ENCODE results near the gene HLF. TPM values are rescaled to one million over a fixed set of nuclear protein-coding genes. Genes with fewer than 3 reads are reported as not detected.
A peak's percentile ranks its signal among the peaks of the same experiment; 100 is the strongest.

HLF gene
- total RNA-seq, 2 donors from 2014 or later = 0.11 to 1.8 TPM

GRCh38 chr17:55242476-55242875 lies 22.3 kb upstream of the HLF start:
- no peaks in the 10 kb centered on the region for H3K36me3 Mint-ChIP-seq
- no peak overlapping the region for H3K27ac Mint-ChIP-seq
- DNase-seq (ENCODE audit: low spot score in 2 of 2) = no peak
- ATAC-seq = no peak
- H3K9me3 Mint-ChIP-seq = no peaks in the 10 kb centered on the region

- no peaks in the 10 kb centered on the region for H3K9me3 Mint-ChIP-seq
- H3K27ac Mint-ChIP-seq = no peak overlapping the region
- no peaks in the 10 kb centered on the region for H3K36me3 Mint-ChIP-seq
- no peak for ATAC-seq
- DNase-seq (ENCODE audit: low spot score in 2 of 2) = no peak
These were observed 18.8 kb upstream of the HLF start for GRCh38 chr17:55245986-55246385.

- Mint-ChIP-seq H3K36me3 (no peaks in the 10 kb centered on the region), H3K9me3 (no peaks in the 10 kb centered on the region), H3K27ac (no peak overlapping the region)
- ATAC-seq (no peak), DNase-seq (ENCODE audit: low spot score in 2 of 2) (no peak)
These were observed 18.2 kb upstream of the HLF start for GRCh38 chr17:55246583-55246982.

- Mint-ChIP-seq H3K36me3 (no peaks in the 10 kb centered on the region), H3K9me3 (no peaks in the 10 kb centered on the region), H3K27ac (no peak overlapping the region)
- DNase-seq (ENCODE audit: low spot score in 2 of 2) (no peak), ATAC-seq (no peak)
These were observed 16.7 kb upstream of the HLF start for GRCh38 chr17:55248077-55248476.

- Mint-ChIP-seq H3K36me3 (no peaks in the 10 kb centered on the region), H3K27ac (no peak overlapping the region), H3K9me3 (no peaks in the 10 kb centered on the region)
- ATAC-seq = no peak
- DNase-seq (ENCODE audit: low spot score in 2 of 2) = no peak
These were observed 14.9 kb upstream of the HLF start for GRCh38 chr17:55249861-55250260.

- DNase-seq (ENCODE audit: low spot score in 2 of 2) (no peak), ATAC-seq (no peak)
- no peaks in the 10 kb centered on the region for H3K9me3 Mint-ChIP-seq
- no peaks in the 10 kb centered on the region for H3K36me3 Mint-ChIP-seq
- H3K27ac Mint-ChIP-seq = no peak overlapping the region
These were observed 10.4 kb upstream of the HLF start for GRCh38 chr17:55254375-55254774.

GRCh38 chr17:55258578-55259135 lies 6.1 kb upstream of the HLF start:
- DNase-seq (ENCODE audit: low spot score in 2 of 2) (no peak), ATAC-seq (no peak)
- Mint-ChIP-seq H3K36me3 (peaks cover 0 to 5% of the 10 kb centered on the region in 2 donors), H3K9me3 (no peaks in the 10 kb centered on the region), H3K27ac (no peak overlapping the region)

- no peak for DNase-seq (ENCODE audit: low spot score in 2 of 2)
- Mint-ChIP-seq H3K9me3 (no peaks in the 10 kb centered on the region), H3K27ac (no peak overlapping the region), H3K36me3 (peaks cover 0 to 5% of the 10 kb centered on the region in 2 donors)
- no peak for ATAC-seq
These were observed 5.1 kb upstream of the HLF start for GRCh38 chr17:55259684-55260111.

DNA sequence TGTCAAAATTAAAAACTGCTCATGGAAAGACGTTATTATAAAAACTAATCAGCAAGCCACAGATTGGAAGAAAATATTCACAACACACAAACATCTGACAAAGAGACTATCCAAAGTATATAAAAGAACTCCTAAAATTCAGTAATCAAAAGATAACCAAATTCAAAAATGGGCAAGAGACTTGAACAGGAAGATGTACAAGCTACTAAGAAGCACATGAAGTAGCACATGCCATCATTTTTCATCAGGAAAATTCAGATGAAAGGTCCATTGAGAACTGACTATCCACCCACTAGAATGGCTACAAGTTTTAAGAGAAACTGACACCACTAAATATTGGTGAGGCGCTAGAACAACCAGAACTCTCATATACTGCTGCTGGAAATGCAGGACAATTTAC lies 3.4 kb upstream of the HLF start:
- Mint-ChIP-seq H3K27ac (no peak overlapping the region), H3K9me3 (no peaks in the 10 kb centered on the region), H3K36me3 (peaks cover 0 to 5% of the 10 kb centered on the region in 2 donors)
- ATAC-seq (no peak), DNase-seq (ENCODE audit: low spot score in 2 of 2) (no peak)

GRCh38 chr17:55263569-55264277 lies 1.0 kb upstream of the HLF start:
- ATAC-seq (no peak), DNase-seq (ENCODE audit: low spot score in 2 of 2) (no peak)
- Mint-ChIP-seq H3K9me3 (no peaks in the 10 kb centered on the region), H3K27ac (no peak overlapping the region), H3K36me3 (peaks cover 0 to 14% of the 10 kb centered on the region in 2 donors)

- Mint-ChIP-seq H3K9me3 (no peaks in the 10 kb centered on the region), H3K36me3 (peaks cover 0 to 16% of the 10 kb centered on the region in 2 donors), H3K27ac (no peak overlapping the region)
- DNase-seq (ENCODE audit: low spot score in 2 of 2) (no peak), ATAC-seq (peak in 1 of 2 donors; percentile 8)
These were observed 499 bp upstream of the HLF start for GRCh38 chr17:55264278-55264644.

- Mint-ChIP-seq H3K27ac (peak overlapping the region in 1 of 2 donors; percentile 44), H3K36me3 (peaks cover 0 to 16% of the 10 kb centered on the region in 2 donors), H3K9me3 (no peaks in the 10 kb centered on the region)
- DNase-seq (ENCODE audit: low spot score in 2 of 2) = peak in 1 of 2 donors; percentile 13
- ATAC-seq = no peak
These were observed 706 bp downstream of the HLF start for GRCh38 chr17:55265311-55266021.

GRCh38 chr17:55266051-55266957 lies 1.5 kb downstream of the HLF start:
- no peak overlapping the region for H3K27ac Mint-ChIP-seq
- H3K9me3 Mint-ChIP-seq = no peaks in the 10 kb centered on the region
- ATAC-seq (no peak), DNase-seq (ENCODE audit: low spot score in 2 of 2) (no peak)
- H3K36me3 Mint-ChIP-seq = peaks cover 0 to 16% of the 10 kb centered on the region in 2 donors

DNA sequence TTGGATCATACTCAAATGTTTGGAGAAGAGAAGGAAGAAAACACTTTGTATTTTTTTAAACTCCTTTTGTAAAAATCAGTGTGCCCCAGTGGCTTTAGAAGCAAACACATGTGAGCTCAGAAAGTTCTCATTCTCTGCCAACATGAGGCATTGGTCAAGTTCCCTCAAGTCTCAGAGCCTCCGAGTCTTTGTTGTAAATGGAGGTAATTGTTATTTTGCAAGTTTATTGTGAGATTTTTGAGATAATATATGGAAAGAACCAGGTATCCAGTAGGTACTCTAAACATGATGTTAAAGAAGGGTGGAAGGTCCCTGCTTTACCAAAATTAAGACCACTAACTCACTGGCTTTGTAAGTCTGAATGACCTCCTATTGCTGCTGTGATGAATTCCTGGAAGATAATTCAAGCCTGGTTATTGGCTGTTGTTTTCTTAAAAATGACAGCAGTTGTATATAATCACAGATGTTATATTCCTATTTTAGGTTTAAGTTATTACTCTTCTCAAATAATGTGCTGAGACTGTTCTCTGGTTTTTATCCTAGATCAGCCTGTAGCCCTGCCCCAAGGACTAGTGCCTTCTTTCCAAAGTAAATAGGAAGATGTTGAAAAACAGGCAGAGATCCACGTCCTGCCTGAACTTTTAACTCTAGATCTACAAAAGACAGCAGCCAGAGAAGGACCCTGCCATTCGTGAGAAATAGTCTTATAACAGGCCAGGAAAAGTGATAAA lies 2.4 kb downstream of the HLF start:
- DNase-seq (ENCODE audit: low spot score in 2 of 2) (no peak), ATAC-seq (no peak)
- Mint-ChIP-seq H3K9me3 (no peaks in the 10 kb centered on the region), H3K27ac (no peak overlapping the region), H3K36me3 (peaks cover 0 to 16% of the 10 kb centered on the region in 2 donors)

- Mint-ChIP-seq H3K9me3 (no peaks in the 10 kb centered on the region), H3K36me3 (peaks cover 0 to 11% of the 10 kb centered on the region in 2 donors), H3K27ac (no peak overlapping the region)
- ATAC-seq (no peak), DNase-seq (ENCODE audit: low spot score in 2 of 2) (no peak)
These were observed 3.3 kb downstream of the HLF start for GRCh38 chr17:55267777-55268648.

Data from activated naive CD4-positive, alpha-beta T cell treated with anti-CD3 and anti-CD28 coated beads, Interleukin-2, amount 50 U/mL, for 72 hours (primary cell).